CD14-positive monocyte (primary cell): ENCODE results near the gene SLC2A9. TPM values are rescaled to one million over a fixed set of nuclear protein-coding genes. Genes with fewer than 3 reads are reported as not detected.

Experiments
- DNase-seq, 3 donors: peaks; one replicate each; pipeline ENCODE4 v3.0.0-alpha.2; 2011 to 2022
- H2AFZ ChIP-seq: 2 replicates; pipeline ENCODE4 v1.6.0; 2012; ENCODE audit warnings: mild to moderate bottlenecking, low read depth, low read length, inconsistent platforms; ENCODE audit not compliant: insufficient read depth, poor library complexity, severe bottlenecking
- H3K27ac ChIP-seq, 2 donors: 1 replicate in 1 of 2; 2 replicates in 1 of 2; pipeline ENCODE4 v1.5.1; 2012 to 2013; ENCODE audit warnings: low read length in 2 of 2, control low read depth in 1 of 2, inconsistent platforms in 1 of 2, low read depth in 1 of 2, mild to moderate bottlenecking in 1 of 2
- H3K27me3 ChIP-seq, 2 donors: one replicate each; pipeline versions ENCODE4 v1.6.0 to v1.6.1; 2011 to 2013; ENCODE audit warnings: low read length in 2 of 2; ENCODE audit not compliant: control insufficient read depth in 2 of 2, insufficient read depth in 2 of 2
- H3K36me3 ChIP-seq, 2 donors: replicated peaks in 1 of 2; 1 replicate in 1 of 2; 2 replicates in 1 of 2; pipeline versions ENCODE4 v1.5.1 to v1.6.1; 2012 to 2013; ENCODE audit warnings: low read length in 2 of 2, control low read depth in 1 of 2, inconsistent platforms in 1 of 2, mild to moderate bottlenecking in 1 of 2; ENCODE audit not compliant: insufficient read depth in 2 of 2, control insufficient read depth in 1 of 2
- H3K4me1 ChIP-seq, 2 donors: 1 replicate in 1 of 2; 2 replicates in 1 of 2; pipeline versions ENCODE4 v1.5.1 to v1.6.1; 2012 to 2013; ENCODE audit warnings: low read length in 2 of 2, control low read depth in 1 of 2, inconsistent platforms in 1 of 2, mild to moderate bottlenecking in 1 of 2, moderate library complexity in 1 of 2; ENCODE audit not compliant: insufficient read depth in 2 of 2, control insufficient read depth in 1 of 2
- H3K4me2 ChIP-seq: replicated peaks from 2 replicates; pipeline ENCODE3; 2012; ENCODE audit warnings: low read length, moderate library complexity, mild to moderate bottlenecking; ENCODE audit not compliant: poor library complexity, severe bottlenecking; ENCODE audit errors: extremely low read depth
- H3K4me3 ChIP-seq, 3 experiments: fragments of 200-600 bp in 1 of 3; sonication (generic) in 1 of 3; replicated peaks in 1 of 3; 1 replicate in 2 of 3; 2 replicates in 1 of 3; pipeline ENCODE4 v1.5.1; 2011 to 2013; ENCODE audit warnings: low read length in 3 of 3, mild to moderate bottlenecking in 3 of 3, control low read depth in 2 of 3, low read depth in 2 of 3, inconsistent platforms in 1 of 3, moderate library complexity in 1 of 3
- H3K79me2 ChIP-seq: 2 replicates; pipeline ENCODE4 v1.6.0; 2012; ENCODE audit warnings: mild to moderate bottlenecking, control low read depth, inconsistent platforms, low read length, moderate library complexity; ENCODE audit not compliant: insufficient read depth
- H3K9ac ChIP-seq: 2 replicates; pipeline ENCODE4 v1.6.0; 2017; ENCODE audit warnings: low read length, mild to moderate bottlenecking; ENCODE audit not compliant: insufficient read depth, poor library complexity, severe bottlenecking
- H3K9me3 ChIP-seq, 2 donors: replicated peaks in 1 of 2; 1 replicate in 1 of 2; 2 replicates in 1 of 2; pipeline versions ENCODE4 v1.5.1 to v1.6.1; 2012 to 2013; ENCODE audit warnings: low read length in 2 of 2, control low read depth in 1 of 2; ENCODE audit not compliant: control insufficient read depth in 1 of 2, insufficient read depth in 1 of 2
- H4K20me1 ChIP-seq: 2 replicates; pipeline ENCODE4 v1.6.0; 2012; ENCODE audit warnings: mild to moderate bottlenecking, low read length, control low read depth, moderate library complexity; ENCODE audit not compliant: insufficient read depth
- H3K27ac Mint-ChIP-seq, 7 donors: one replicate each; pipeline ENCODE4 v1.8.0; 2020; ENCODE audit warnings: mild to moderate bottlenecking in 7 of 7, mixed read lengths in 7 of 7, moderate library complexity in 6 of 7, inconsistent platforms in 2 of 7
- H3K27me3 Mint-ChIP-seq, 3 donors: one replicate each; pipeline ENCODE4 v1.8.0; 2021 to 2022; ENCODE audit warnings: low read depth in 3 of 3, mild to moderate bottlenecking in 3 of 3, mixed read lengths in 3 of 3, moderate library complexity in 3 of 3, inconsistent platforms in 1 of 3
- H3K36me3 Mint-ChIP-seq, 2 donors: one replicate each; pipeline ENCODE4 v1.8.0; 2020; ENCODE audit warnings: mixed read lengths in 2 of 2, inconsistent platforms in 1 of 2, mild to moderate bottlenecking in 1 of 2
- H3K4me1 Mint-ChIP-seq: one replicate; pipeline ENCODE4 v1.8.0; 2020; ENCODE audit warnings: mild to moderate bottlenecking, mixed read lengths
- H3K4me3 Mint-ChIP-seq, 2 donors: one replicate each; pipeline ENCODE4 v1.8.0; 2020; ENCODE audit warnings: mild to moderate bottlenecking in 2 of 2, mixed read lengths in 2 of 2, moderate library complexity in 1 of 2
- H3K9me3 Mint-ChIP-seq, 7 donors: one replicate each; pipeline ENCODE4 v1.8.0; 2020 to 2022; ENCODE audit warnings: mixed read lengths in 7 of 7, mild to moderate bottlenecking in 6 of 7, moderate library complexity in 6 of 7, inconsistent platforms in 2 of 7
- CTCF ChIP-seq: fragments of 200-600 bp; IDR thresholded peaks from one replicate; pipeline ENCODE4 v1.8.0; 2022; ENCODE audit warnings: antibody characterized with exemption, mild to moderate bottlenecking
- WGBS: methylation state at CpG from one replicate; pipeline ENCODE4 v1.1.5; 2013; ENCODE audit warnings: missing lambda C conversion rate; ENCODE audit not compliant: insufficient coverage; 5-methylcytosine and 5-hydroxymethylcytosine counted together
- intact Hi-C, 2 donors: fragments of 100-400 bp; cut with micrococcal nuclease; formaldehyde crosslinking; loops; one replicate each; pipeline versions ENCODE4 v1.15.0 to v1.15.1; 2023
- polyA plus RNA-seq, 3 donors: library from polyadenylated mRNA; depleted of rRNA in 1 of 3; unstranded in 2 of 3; stranded (reverse) in 1 of 3; fragments of 300-500 nt in 2 of 3; fragments of >200 nt in 1 of 3; fragmentation: Illumina TruSeq in 2 of 3; gene quantifications; 1 replicate in 2 of 3; 2 replicates in 1 of 3; pipeline ENCODE4 v1.2.3, GENCODE V29; 2012 to 2021

The SLC2A9 gene
- polyA plus RNA-seq, 3 donors = 27.3 to 38.6 (median 34.7) TPM

- no peaks in the 10 kb centered on the region for H4K20me1 ChIP-seq
- Mint-ChIP-seq H3K36me3 (peaks cover 51 to 55% of the 10 kb centered on the region in 2 donors), H3K4me3 (no peak overlapping the region), H3K27me3 (no peaks in the 10 kb centered on the region), H3K27ac (peak overlapping the region in 2 of 7 donors; percentile 7 to 37), H3K4me1 (peaks cover 3% of the 10 kb centered on the region), H3K9me3 (no peaks in the 10 kb centered on the region)
- H3K9ac ChIP-seq = no peak overlapping the region
- no peaks in the 10 kb centered on the region for H3K9me3 ChIP-seq
- TF ChIP-seq CTCF = no peak
- H2AFZ ChIP-seq = no peak overlapping the region
- intact Hi-C loops = no loop called here
- no peaks in the 10 kb centered on the region for H3K79me2 ChIP-seq
- H3K27ac ChIP-seq = no peak overlapping the region
- DNase-seq = no peak
- no peak overlapping the region for H3K4me3 ChIP-seq
- H3K4me1 ChIP-seq = peaks cover 0 to 7% of the 10 kb centered on the region in 2 donors
- peaks cover 41 to 66% of the 10 kb centered on the region in 2 donors for H3K36me3 ChIP-seq
- 83% methylated on average over 4 of the region's 7 CpGs for WGBS
- no peaks in the 10 kb centered on the region for H3K27me3 ChIP-seq
- H3K4me2 ChIP-seq = no peak overlapping the region
Observed at GRCh38 chr4:9891056-9891455, 130.2 kb downstream of the SLC2A9 start.

DNA sequence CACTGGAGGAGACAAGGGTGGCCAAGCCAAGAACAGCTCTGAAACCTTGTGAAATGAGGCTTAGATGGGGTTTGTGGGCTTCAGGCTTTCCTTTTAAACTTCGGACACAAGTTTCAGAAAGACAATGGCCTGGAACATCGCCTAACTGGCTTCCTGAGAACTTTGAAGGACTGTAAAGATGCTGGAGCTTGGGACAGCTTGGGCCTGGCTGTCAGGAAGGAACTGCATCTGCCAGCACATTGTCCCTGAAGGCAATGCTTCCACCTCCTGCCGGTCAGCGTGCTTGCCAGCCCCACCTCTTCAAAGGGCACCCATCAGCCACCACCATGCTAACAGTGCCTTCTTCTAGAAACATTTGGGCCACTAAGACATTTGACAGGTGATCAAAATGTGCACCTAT, 132.0 kb downstream of the SLC2A9 start:
- WGBS = 75% methylated on average over 4 of the region's 4 CpGs
- Histone ChIP-seq H3K4me1 (no peaks in the 10 kb centered on the region), H3K79me2 (no peaks in the 10 kb centered on the region), H3K4me2 (no peak overlapping the region), H3K27ac (no peak overlapping the region), H2AFZ (no peak overlapping the region), H3K9ac (no peak overlapping the region), H3K9me3 (no peaks in the 10 kb centered on the region), H4K20me1 (no peaks in the 10 kb centered on the region), H3K36me3 (peaks cover 47 to 83% of the 10 kb centered on the region in 2 donors), H3K4me3 (no peak overlapping the region), H3K27me3 (no peaks in the 10 kb centered on the region)
- no peak for DNase-seq
- Mint-ChIP-seq H3K9me3 (peaks cover 0 to 2% (median 0%) of the 10 kb centered on the region in 7 donors), H3K4me1 (no peaks in the 10 kb centered on the region), H3K4me3 (no peak overlapping the region), H3K27ac (no peak overlapping the region), H3K27me3 (no peaks in the 10 kb centered on the region), H3K36me3 (peaks cover 61 to 62% of the 10 kb centered on the region in 2 donors)
- intact Hi-C loops = no loop called here
- no peak for TF ChIP-seq CTCF
